H1 (cell line): ENCODE measurements around the gene ARL6IP4. TPM values are rescaled to one million over a fixed set of nuclear protein-coding genes. Genes with fewer than 3 reads are reported as not detected.

Experiments
- ATF2 ChIP-seq: IDR thresholded peaks from 2 replicates; pipeline ENCODE4 v1.6.1; 2012; ENCODE audit warnings: low read length, inconsistent platforms
- CEBPB ChIP-seq: IDR thresholded peaks from 2 replicates; pipeline ENCODE4 v1.6.1; 2012; ENCODE audit warnings: low read depth, low read length
- CHD7 ChIP-seq: fragments of 300-600 bp; sonication (generic); IDR thresholded peaks from 2 replicates; pipeline ENCODE4 v1.7.1; 2012; ENCODE audit warnings: low read length, moderate library complexity, mild to moderate bottlenecking, inconsistent platforms; ENCODE audit not compliant: insufficient replicate concordance
- CREB1 ChIP-seq: IDR thresholded peaks from 2 replicates; pipeline ENCODE4 v1.6.1; 2012; ENCODE audit warnings: inconsistent platforms
- EP300 ChIP-seq, 2 experiments: IDR thresholded peaks; 1 replicate in 1 of 2; 2 replicates in 1 of 2; pipeline ENCODE4 v1.6.1; 2011 to 2012; ENCODE audit warnings: low read depth in 2 of 2, low read length in 2 of 2, mild to moderate bottlenecking in 2 of 2, borderline replicate concordance in 1 of 2, inconsistent platforms in 1 of 2, moderate library complexity in 1 of 2
- FOSL1 ChIP-seq: IDR thresholded peaks from 2 replicates; pipeline ENCODE4 v1.6.1; 2011; ENCODE audit warnings: mild to moderate bottlenecking, low read depth, low read length, moderate library complexity; ENCODE audit not compliant: insufficient read depth
- MAFK ChIP-seq: IDR thresholded peaks from 2 replicates; pipeline ENCODE4 v1.6.1; 2012; ENCODE audit warnings: low read depth, mild to moderate bottlenecking, improper control_type of control experiment, low read length
- MAX ChIP-seq: IDR thresholded peaks from 2 replicates; pipeline ENCODE4 v1.6.1; 2012; ENCODE audit warnings: inconsistent platforms
- NRF1 ChIP-seq: IDR thresholded peaks from 2 replicates; pipeline ENCODE4 v1.6.1; 2011; ENCODE audit warnings: mild to moderate bottlenecking, low read depth, low read length, improper control_type of control experiment
- SP2 ChIP-seq: IDR thresholded peaks from 2 replicates; pipeline ENCODE4 v1.6.1; 2012; ENCODE audit warnings: mild to moderate bottlenecking, low read length, inconsistent platforms
- YY1 ChIP-seq: IDR thresholded peaks from 2 replicates; pipeline ENCODE4 v1.6.1; 2011; ENCODE audit warnings: low read depth, mild to moderate bottlenecking, low read length
- polyA plus RNA-seq, 7 experiments: library from polyadenylated mRNA; depleted of rRNA in 3 of 7; stranded (reverse) in 5 of 7; unstranded in 2 of 7; fragments of >200 nt in 5 of 7; fragments of 200-250 nt in 2 of 7; gene quantifications; 1 replicate in 5 of 7; 2 replicates in 1 of 7; 4 replicates in 1 of 7; pipeline versions ENCODE4 v1.2.1 to v1.2.3, GENCODE V29; 2011 to 2013; ENCODE audit warnings: missing spikeins in 2 of 7, mixed read lengths in 2 of 7
- total RNA-seq: library from RNA; stranded (reverse); fragmentation: NEBNext Ultra II Directional; extraction: Animal tissue kit (Norgen Biotek cat#: 25700); gene quantifications from 2 replicates; pipeline ENCODE4 v1.2.1, GENCODE V29; 2021

Gene ARL6IP4
- total and polyA plus RNA-seq, 2 of the 8 experiments (the other 6 are each of a cell fraction or from before 2014, with no cell fraction given): 76.4 to 109 TPM

GRCh38 chr12:122990561-122990960 is 10.1 kb downstream of the ARL6IP4 start (continued):
- TF ChIP-seq CHD7: no peak
- TF ChIP-seq CEBPB: no peak
- TF ChIP-seq SP2: no peak
- TF ChIP-seq YY1: no peak
- TF ChIP-seq CREB1: no peak
- TF ChIP-seq NRF1: no peak
- TF ChIP-seq MAX: no peak
- TF ChIP-seq FOSL1: no peak
- no peak for TF ChIP-seq MAFK
- TF ChIP-seq ATF2: no peak
- TF ChIP-seq EP300 (IDR thresholded peaks at IDR 0.05; ENCODE audit: borderline replicate concordance in 1 of 2, low read depth in 2 of 2, low read length in 2 of 2): no peak
